Measurements from ENCODE around the gene TYK2. TPM values are rescaled to one million over a fixed set of nuclear protein-coding genes. Genes with fewer than 3 reads are reported as not detected.

The TYK2 gene
- total RNA-seq, 3 donors from 2014 or later, result 104 to 142 (median 123) TPM

DNA sequence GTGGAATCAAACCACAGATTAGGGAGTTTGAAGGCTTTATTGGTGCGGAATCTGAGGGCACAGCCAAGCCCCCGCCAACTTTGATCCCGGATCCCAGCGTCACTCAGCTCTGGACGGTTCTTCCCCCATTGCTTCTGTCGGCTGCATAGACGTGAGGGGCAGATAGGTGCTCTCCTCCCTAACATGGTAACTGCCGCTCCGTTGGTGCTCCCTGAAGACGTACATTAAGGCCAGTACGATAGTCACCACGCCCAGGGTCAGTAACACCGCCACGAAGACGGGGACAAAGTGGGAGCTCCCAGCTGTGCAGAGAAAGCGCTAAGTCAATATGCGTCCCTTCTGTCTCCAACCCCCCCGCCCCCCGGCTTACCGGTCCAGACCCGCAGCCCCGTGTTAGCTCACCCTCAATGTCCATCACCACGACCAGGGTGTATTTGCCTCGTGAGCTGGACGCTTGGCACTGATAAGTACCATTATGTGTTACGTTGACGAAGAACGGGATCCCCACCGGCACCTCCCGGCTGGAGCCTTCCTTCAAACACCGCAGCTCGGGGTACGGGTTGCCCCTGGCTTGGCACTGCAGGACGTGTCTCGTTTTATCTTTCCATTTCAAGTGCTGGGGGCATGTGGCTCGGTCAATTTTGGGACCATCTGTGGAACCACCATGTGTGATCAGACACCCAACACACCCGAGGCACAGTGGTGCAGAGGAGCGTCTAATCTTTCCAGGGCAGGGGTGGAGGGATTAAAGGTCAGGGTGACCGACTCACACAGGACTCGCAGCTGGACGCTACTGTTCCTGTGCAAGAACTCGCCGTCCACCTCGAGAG lies 46.4 kb downstream of the TYK2 start:
- intact Hi-C loops (cut with DNase I, micrococcal nuclease), result no loop called here
- Histone ChIP-seq H3K9me3 (no peaks in the 10 kb centered on the region), H3K36me3 (ENCODE audit: low read depth) (peaks cover 3% of the 10 kb centered on the region), H3K4me3 (peak overlapping the region; percentile 22), H3K4me1 (ENCODE audit: low read depth) (peaks cover 19% of the 10 kb centered on the region)
- TF ChIP-seq, protein P1, sequence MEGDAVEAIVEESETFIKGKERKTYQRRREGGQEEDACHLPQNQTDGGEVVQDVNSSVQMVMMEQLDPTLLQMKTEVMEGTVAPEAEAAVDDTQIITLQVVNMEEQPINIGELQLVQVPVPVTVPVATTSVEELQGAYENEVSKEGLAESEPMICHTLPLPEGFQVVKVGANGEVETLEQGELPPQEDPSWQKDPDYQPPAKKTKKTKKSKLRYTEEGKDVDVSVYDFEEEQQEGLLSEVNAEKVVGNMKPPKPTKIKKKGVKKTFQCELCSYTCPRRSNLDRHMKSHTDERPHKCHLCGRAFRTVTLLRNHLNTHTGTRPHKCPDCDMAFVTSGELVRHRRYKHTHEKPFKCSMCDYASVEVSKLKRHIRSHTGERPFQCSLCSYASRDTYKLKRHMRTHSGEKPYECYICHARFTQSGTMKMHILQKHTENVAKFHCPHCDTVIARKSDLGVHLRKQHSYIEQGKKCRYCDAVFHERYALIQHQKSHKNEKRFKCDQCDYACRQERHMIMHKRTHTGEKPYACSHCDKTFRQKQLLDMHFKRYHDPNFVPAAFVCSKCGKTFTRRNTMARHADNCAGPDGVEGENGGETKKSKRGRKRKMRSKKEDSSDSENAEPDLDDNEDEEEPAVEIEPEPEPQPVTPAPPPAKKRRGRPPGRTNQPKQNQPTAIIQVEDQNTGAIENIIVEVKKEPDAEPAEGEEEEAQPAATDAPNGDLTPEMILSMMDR (IDR thresholded peaks at IDR 0.05), result no peak
- ATAC-seq (peak; percentile 6), DNase-seq (peak in 1 of 3 donors; percentile 56)

DNA sequence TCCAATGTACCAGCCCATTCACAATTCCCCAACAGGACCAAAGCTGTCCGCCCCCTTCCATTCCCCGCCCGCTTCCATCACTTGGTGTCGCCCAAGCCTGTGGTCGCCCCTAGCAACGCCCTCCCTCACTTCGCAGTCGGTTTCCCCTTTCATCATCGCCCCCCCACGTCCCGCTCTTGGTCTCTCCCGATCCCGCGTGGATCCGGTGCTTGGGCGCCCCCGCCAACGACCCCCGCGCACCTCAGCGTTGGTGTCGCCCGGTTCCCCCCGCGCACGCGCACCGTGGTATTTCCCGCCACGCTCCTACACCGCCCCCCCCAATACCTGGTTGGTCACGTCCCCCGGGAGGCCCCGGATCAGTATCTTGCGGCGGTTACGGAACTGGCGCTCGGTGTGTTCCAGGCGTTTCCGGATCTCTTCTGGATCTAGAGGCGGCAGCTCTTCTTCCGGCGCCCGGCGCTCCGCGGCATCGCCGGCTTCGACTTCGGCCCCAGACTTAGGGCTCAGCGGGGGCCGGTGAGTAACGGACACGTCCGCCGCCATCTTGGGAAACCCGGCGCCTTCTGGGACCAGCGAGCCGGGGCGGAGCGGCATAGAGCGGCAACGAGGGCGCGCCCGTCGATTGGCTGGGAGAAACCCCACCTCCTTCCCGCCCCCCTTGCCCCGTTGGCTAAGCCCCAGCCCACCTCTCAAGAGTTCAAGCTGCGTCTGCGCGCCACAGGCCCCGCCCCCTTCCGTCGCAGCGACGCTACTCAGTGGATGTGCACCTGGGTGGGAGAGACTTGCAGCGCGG lies 47.2 kb downstream of the TYK2 start, which contains the start of gene RAVER1:
TSS of gene RAVER1 (minus strand) at position 565 of the 793 bp plus-strand sequence. CDS start at position 543, 22 bp downstream.
- intact Hi-C loops (cut with DNase I, micrococcal nuclease), result no loop called here
- DNase-seq, result peak; percentile 98 to 99 (median 99)
- Histone ChIP-seq H3K4me3 (peak within 1 kb of the TSS; percentile 75), H3K9me3 (no peaks in the 10 kb centered on the region), H3K4me1 (ENCODE audit: low read depth) (peaks cover 19% of the 10 kb centered on the region), H3K36me3 (ENCODE audit: low read depth) (peaks cover 6% of the 10 kb centered on the region)
- TF ChIP-seq, protein P1 (IDR thresholded peaks at IDR 0.05), result no peak
- peak; percentile 90 for ATAC-seq

DNA sequence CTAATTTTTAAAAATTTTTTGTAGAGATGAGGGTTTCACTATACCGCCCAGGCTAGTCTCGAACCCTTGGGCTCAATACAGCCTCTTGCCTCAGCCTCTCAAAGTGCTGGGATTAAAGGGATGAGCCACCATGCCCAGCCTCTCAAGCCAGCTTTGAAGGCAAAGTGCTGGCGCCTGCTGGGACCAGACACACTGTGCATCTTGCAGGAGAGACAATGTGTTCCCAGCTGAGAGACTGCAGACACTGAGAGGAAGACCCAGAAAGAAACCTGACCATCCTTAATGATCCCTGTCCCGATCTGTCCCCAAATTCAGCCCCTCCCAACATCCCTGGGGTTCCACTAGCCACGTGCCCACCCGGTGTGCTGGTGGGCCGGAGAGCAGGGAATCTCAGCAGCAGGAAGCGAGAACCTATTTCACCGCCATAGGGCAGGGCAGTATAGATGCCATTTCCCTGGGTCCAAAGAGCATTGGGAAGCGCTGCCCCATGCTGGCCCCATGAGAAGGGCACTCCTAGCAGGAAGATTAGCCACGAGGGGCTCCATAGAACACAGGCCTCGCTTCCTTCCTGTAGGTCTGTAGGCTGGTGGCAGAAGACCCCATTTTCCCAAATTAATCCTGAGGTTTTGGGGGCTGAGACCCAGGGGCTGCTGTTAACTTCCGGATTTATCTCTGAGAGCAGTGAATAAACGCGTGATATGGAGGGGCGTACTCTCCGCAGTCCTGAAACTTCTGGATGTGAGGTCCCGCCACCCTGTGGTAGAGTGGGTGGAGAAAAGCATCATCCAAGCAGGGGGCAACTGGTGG lies 48.0 kb downstream of the TYK2 start:
- Histone ChIP-seq H3K36me3 (ENCODE audit: low read depth) (peaks cover 11% of the 10 kb centered on the region), H3K4me3 (peak overlapping the region; percentile 75), H3K4me1 (ENCODE audit: low read depth) (peaks cover 19% of the 10 kb centered on the region), H3K9me3 (no peaks in the 10 kb centered on the region)
- intact Hi-C loops (cut with DNase I, micrococcal nuclease), result no loop called here
- DNase-seq (peak in 2 of 3 donors; percentile 70 to 71), ATAC-seq (peak; percentile 54)
- TF ChIP-seq, protein P1 (IDR thresholded peaks at IDR 0.05), result no peak

- Histone ChIP-seq H3K36me3 (ENCODE audit: low read depth) (peaks cover 17% of the 10 kb centered on the region), H3K9me3 (no peaks in the 10 kb centered on the region), H3K4me1 (ENCODE audit: low read depth) (peaks cover 14% of the 10 kb centered on the region), H3K4me3 (no peak overlapping the region)
- TF ChIP-seq, protein P1 (IDR thresholded peaks at IDR 0.05), result no peak
- intact Hi-C loops (cut with DNase I, micrococcal nuclease), result no loop called here
- no peak for DNase-seq
- no peak for ATAC-seq
Measured at GRCh38 chr19:10329555-10329954, 50.8 kb downstream of the TYK2 start.
